PFSK-1 (cell line): ENCODE measurements around the gene RNF113B.

ENCODE experiments used
- FOXP2 ChIP-seq: optimal IDR thresholded peaks from 2 replicates; pipeline ENCODE3; 2011; ENCODE audit warnings: borderline replicate concordance, control low read depth, inconsistent platforms; ENCODE audit not compliant: insufficient read depth; ENCODE audit errors: extremely low read length, extremely low read depth
- POLR2AphosphoS5 ChIP-seq: IDR thresholded peaks from 2 replicates; pipeline ENCODE4 v1.6.1; 2012; ENCODE audit warnings: low read depth, mild to moderate bottlenecking, control low read depth, low read length, moderate library complexity
- SIN3A ChIP-seq: IDR thresholded peaks from 2 replicates; pipeline ENCODE4 v1.6.1; 2012; ENCODE audit warnings: mild to moderate bottlenecking, low read length, moderate library complexity, borderline replicate concordance; ENCODE audit not compliant: insufficient read depth
- TAF1 ChIP-seq: IDR thresholded peaks from 2 replicates; pipeline ENCODE4 v1.6.1; 2012; ENCODE audit warnings: low read length, control low read depth, borderline replicate concordance; ENCODE audit not compliant: insufficient read depth
- TF ChIP-seq, protein P1 (sequence below), 2 experiments: IDR thresholded peaks; 2 replicates each; pipeline versions ENCODE4 v1.6.1 to v1.8.0; 2011 to 2012; ENCODE audit warnings: low read depth in 2 of 2, low read length in 2 of 2, control low read depth in 1 of 2, inconsistent platforms in 1 of 2, mild to moderate bottlenecking in 1 of 2, moderate library complexity in 1 of 2; ENCODE audit not compliant: insufficient read depth in 1 of 2

RNF113B gene

DNA sequence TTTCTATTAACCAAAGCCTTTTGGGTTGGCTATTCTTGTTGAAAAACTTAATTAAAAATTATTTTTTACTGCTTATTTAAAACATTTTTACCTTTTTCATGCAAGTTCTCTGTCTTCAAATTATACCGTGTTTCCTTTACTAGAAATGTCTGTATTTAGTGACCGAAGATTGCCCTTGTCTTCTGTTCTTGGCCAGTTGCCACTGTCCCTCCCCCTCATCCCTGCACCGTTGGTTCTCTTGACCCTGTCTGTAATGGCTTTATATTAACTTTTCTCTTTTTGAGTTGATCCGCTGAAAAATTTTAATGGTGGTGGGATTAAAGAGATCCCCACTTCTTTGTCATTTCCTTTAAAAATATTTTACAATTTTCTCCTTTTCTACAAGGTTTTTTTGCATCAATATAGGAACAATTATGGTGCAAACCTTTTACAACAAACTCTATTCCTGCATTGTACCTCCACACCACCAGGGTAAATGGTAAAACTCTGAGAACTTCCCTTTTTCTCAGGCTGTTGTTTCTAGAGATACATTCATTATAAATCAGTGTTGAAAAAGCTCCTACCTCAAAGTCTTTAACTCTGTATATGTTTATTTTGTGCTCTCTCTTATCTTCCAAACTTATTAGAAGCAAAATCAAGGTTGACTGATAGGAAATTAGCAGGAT lies 12.9 kb upstream of the RNF113B start:
- TF ChIP-seq SIN3A, result no peak
- no peak for TF ChIP-seq FOXP2
- TF ChIP-seq TAF1, result no peak
- TF ChIP-seq POLR2AphosphoS5, result no peak
- TF ChIP-seq, protein P1, sequence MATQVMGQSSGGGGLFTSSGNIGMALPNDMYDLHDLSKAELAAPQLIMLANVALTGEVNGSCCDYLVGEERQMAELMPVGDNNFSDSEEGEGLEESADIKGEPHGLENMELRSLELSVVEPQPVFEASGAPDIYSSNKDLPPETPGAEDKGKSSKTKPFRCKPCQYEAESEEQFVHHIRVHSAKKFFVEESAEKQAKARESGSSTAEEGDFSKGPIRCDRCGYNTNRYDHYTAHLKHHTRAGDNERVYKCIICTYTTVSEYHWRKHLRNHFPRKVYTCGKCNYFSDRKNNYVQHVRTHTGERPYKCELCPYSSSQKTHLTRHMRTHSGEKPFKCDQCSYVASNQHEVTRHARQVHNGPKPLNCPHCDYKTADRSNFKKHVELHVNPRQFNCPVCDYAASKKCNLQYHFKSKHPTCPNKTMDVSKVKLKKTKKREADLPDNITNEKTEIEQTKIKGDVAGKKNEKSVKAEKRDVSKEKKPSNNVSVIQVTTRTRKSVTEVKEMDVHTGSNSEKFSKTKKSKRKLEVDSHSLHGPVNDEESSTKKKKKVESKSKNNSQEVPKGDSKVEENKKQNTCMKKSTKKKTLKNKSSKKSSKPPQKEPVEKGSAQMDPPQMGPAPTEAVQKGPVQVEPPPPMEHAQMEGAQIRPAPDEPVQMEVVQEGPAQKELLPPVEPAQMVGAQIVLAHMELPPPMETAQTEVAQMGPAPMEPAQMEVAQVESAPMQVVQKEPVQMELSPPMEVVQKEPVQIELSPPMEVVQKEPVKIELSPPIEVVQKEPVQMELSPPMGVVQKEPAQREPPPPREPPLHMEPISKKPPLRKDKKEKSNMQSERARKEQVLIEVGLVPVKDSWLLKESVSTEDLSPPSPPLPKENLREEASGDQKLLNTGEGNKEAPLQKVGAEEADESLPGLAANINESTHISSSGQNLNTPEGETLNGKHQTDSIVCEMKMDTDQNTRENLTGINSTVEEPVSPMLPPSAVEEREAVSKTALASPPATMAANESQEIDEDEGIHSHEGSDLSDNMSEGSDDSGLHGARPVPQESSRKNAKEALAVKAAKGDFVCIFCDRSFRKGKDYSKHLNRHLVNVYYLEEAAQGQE (IDR thresholded peaks at IDR 0.05; ENCODE audit: insufficient read depth in 1 of 2, low read depth in 2 of 2, low read length in 2 of 2), result no peak

DNA sequence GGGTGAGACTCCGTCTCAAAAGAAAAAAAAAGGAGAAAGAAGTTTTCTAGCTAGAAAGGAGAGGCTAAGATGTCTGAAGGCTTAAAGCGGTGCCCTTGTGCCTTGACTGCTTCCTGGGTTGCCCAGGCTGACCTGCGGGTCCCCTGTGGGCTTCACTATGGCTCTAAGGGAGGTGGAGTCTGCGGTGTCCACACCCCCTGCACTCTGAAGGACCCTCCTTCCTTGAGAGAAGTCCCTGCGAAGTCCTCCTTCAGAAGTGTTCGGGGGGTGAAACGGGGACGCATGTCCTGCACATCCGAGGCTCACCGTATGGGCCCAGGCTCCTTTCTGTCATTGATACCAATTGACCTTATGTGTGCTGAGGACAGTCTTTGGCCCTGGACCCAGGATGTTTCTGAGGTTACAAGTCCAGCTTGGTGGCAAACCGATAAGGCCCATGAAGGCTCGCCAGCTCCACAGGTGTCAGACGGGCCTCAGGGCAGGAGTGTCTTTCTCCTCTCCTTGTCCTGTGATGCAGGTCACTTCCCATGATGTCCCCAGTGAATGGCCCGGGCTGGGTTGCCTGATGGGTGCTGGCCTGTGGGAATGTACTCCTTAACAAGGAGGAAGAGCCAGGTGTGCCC lies 11.6 kb upstream of the RNF113B start:
- TF ChIP-seq TAF1, result no peak
- TF ChIP-seq POLR2AphosphoS5, result no peak
- no peak for TF ChIP-seq FOXP2
- TF ChIP-seq, protein P1 (IDR thresholded peaks at IDR 0.05; ENCODE audit: insufficient read depth in 1 of 2, low read depth in 2 of 2, low read length in 2 of 2), result no peak
- no peak for TF ChIP-seq SIN3A

DNA sequence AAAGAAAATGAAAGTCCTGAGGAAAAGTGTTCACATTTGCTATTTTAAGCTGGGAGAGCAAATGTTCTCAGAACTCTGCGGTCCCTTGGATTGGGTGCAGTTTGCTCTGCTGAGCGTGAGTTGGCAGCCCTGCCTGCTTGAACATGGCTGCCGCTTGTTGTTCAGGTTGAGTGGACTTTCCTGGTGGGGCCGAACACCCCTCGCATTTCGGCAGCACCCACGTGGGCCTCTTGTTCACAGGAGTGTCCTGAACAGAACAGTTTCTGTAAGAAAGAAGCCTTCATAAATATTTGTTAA lies 10.8 kb upstream of the RNF113B start:
- TF ChIP-seq FOXP2 (no peak), SIN3A (no peak), POLR2AphosphoS5 (no peak), TAF1 (no peak)
- TF ChIP-seq, protein P1 (IDR thresholded peaks at IDR 0.05; ENCODE audit: insufficient read depth in 1 of 2, low read depth in 2 of 2, low read length in 2 of 2), result no peak

DNA sequence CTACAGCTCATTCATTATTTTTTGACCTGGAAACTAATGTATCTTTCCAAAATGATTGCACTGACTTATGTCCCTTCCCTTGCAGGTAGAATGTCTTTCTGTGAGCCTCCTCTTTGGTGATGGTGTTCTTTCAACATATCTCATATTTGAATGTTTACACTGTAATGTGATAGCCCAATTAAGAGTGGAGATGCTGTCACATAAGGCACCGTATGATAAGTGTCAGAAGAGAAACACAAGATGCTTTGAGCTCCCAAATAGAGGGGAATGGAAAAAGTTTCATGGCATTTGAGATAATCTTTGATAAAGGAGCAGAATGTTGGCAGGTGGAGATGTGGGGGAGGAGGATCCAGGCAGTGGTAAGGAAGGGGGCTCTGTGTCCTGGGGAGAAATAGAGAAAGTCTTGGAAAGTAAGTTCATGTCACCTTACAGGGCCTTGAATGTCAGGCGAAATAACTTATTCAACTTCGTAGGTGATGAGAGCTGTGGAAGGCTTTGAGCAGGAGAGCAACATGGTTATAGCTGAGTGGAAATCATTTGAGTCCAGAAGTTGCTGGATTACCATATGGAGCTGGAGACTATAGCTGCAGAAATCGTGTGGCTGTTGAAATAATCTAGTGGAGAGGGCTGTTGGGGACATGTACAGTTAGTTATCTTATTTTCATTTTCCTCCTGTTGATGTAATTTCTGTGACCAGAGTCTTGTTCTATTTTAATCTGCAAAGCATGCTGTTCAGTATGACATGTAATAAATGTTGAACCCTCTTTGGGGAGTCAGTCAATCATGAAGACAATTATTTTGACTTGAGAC lies 10.3 kb upstream of the RNF113B start:
- TF ChIP-seq, protein P1 (IDR thresholded peaks at IDR 0.05; ENCODE audit: insufficient read depth in 1 of 2, low read depth in 2 of 2, low read length in 2 of 2), result no peak
- TF ChIP-seq FOXP2, result no peak
- no peak for TF ChIP-seq POLR2AphosphoS5
